ENCODE results near the gene ZNF786. TPM values are rescaled to one million over a fixed set of nuclear protein-coding genes. Genes with fewer than 3 reads are reported as not detected.

Gene ZNF786
- total and polyA plus RNA-seq, 9 of the 15 experiments (the other 6 are each of a cell fraction or from before 2014, with no cell fraction given) = 0.31 to 5.4 (median 3.0) TPM

DNA sequence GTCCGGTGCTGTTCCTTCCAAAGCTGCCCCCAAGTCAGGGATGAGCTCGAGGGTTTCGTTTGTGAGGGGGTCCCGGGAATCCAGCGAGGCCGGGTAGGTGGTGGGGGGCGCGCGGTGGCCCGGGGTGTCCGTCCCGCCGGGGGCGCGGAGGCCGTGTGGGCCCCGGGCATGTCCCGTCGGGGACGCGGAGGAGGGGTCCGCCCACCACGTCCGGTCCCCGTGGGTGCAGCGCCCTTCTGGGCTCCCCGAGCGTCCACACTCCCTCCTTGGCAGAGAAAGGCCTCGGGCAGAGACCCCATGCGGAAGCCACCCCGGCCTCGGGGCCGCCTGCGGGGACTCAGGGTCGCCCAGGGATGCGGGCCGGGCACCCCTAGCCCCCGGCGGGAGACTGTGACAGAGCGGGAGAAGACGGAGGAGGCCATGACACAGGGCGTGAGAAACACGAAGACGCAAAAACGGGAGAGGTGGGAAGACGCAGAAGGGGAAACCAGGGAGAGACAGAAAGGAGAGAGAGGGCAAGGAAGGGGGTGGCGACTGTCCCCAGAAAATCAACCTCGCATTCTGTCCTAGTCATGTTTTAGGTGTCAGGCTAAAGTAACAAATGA, 36.2 kb upstream of the ZNF786 start (continued):
- TF ChIP-seq, protein P1, sequence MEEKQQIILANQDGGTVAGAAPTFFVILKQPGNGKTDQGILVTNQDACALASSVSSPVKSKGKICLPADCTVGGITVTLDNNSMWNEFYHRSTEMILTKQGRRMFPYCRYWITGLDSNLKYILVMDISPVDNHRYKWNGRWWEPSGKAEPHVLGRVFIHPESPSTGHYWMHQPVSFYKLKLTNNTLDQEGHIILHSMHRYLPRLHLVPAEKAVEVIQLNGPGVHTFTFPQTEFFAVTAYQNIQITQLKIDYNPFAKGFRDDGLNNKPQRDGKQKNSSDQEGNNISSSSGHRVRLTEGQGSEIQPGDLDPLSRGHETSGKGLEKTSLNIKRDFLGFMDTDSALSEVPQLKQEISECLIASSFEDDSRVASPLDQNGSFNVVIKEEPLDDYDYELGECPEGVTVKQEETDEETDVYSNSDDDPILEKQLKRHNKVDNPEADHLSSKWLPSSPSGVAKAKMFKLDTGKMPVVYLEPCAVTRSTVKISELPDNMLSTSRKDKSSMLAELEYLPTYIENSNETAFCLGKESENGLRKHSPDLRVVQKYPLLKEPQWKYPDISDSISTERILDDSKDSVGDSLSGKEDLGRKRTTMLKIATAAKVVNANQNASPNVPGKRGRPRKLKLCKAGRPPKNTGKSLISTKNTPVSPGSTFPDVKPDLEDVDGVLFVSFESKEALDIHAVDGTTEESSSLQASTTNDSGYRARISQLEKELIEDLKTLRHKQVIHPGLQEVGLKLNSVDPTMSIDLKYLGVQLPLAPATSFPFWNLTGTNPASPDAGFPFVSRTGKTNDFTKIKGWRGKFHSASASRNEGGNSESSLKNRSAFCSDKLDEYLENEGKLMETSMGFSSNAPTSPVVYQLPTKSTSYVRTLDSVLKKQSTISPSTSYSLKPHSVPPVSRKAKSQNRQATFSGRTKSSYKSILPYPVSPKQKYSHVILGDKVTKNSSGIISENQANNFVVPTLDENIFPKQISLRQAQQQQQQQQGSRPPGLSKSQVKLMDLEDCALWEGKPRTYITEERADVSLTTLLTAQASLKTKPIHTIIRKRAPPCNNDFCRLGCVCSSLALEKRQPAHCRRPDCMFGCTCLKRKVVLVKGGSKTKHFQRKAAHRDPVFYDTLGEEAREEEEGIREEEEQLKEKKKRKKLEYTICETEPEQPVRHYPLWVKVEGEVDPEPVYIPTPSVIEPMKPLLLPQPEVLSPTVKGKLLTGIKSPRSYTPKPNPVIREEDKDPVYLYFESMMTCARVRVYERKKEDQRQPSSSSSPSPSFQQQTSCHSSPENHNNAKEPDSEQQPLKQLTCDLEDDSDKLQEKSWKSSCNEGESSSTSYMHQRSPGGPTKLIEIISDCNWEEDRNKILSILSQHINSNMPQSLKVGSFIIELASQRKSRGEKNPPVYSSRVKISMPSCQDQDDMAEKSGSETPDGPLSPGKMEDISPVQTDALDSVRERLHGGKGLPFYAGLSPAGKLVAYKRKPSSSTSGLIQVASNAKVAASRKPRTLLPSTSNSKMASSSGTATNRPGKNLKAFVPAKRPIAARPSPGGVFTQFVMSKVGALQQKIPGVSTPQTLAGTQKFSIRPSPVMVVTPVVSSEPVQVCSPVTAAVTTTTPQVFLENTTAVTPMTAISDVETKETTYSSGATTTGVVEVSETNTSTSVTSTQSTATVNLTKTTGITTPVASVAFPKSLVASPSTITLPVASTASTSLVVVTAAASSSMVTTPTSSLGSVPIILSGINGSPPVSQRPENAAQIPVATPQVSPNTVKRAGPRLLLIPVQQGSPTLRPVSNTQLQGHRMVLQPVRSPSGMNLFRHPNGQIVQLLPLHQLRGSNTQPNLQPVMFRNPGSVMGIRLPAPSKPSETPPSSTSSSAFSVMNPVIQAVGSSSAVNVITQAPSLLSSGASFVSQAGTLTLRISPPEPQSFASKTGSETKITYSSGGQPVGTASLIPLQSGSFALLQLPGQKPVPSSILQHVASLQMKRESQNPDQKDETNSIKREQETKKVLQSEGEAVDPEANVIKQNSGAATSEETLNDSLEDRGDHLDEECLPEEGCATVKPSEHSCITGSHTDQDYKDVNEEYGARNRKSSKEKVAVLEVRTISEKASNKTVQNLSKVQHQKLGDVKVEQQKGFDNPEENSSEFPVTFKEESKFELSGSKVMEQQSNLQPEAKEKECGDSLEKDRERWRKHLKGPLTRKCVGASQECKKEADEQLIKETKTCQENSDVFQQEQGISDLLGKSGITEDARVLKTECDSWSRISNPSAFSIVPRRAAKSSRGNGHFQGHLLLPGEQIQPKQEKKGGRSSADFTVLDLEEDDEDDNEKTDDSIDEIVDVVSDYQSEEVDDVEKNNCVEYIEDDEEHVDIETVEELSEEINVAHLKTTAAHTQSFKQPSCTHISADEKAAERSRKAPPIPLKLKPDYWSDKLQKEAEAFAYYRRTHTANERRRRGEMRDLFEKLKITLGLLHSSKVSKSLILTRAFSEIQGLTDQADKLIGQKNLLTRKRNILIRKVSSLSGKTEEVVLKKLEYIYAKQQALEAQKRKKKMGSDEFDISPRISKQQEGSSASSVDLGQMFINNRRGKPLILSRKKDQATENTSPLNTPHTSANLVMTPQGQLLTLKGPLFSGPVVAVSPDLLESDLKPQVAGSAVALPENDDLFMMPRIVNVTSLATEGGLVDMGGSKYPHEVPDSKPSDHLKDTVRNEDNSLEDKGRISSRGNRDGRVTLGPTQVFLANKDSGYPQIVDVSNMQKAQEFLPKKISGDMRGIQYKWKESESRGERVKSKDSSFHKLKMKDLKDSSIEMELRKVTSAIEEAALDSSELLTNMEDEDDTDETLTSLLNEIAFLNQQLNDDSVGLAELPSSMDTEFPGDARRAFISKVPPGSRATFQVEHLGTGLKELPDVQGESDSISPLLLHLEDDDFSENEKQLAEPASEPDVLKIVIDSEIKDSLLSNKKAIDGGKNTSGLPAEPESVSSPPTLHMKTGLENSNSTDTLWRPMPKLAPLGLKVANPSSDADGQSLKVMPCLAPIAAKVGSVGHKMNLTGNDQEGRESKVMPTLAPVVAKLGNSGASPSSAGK (IDR thresholded peaks at IDR 0.05) = peak; percentile 93
- TF ChIP-seq LEF1 (IDR thresholded peaks at IDR 0.05) = no peak; the same call in 1 of the 2 replicates
- TF ChIP-seq, protein P2, sequence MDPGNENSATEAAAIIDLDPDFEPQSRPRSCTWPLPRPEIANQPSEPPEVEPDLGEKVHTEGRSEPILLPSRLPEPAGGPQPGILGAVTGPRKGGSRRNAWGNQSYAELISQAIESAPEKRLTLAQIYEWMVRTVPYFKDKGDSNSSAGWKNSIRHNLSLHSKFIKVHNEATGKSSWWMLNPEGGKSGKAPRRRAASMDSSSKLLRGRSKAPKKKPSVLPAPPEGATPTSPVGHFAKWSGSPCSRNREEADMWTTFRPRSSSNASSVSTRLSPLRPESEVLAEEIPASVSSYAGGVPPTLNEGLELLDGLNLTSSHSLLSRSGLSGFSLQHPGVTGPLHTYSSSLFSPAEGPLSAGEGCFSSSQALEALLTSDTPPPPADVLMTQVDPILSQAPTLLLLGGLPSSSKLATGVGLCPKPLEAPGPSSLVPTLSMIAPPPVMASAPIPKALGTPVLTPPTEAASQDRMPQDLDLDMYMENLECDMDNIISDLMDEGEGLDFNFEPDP (CRISPR knock-in tag; IDR thresholded peaks at IDR 0.05) = no peak
- TF ChIP-seq WHSC1 (IDR thresholded peaks at IDR 0.05; ENCODE audit: low read length) = no peak
- TF ChIP-seq, protein P3, sequence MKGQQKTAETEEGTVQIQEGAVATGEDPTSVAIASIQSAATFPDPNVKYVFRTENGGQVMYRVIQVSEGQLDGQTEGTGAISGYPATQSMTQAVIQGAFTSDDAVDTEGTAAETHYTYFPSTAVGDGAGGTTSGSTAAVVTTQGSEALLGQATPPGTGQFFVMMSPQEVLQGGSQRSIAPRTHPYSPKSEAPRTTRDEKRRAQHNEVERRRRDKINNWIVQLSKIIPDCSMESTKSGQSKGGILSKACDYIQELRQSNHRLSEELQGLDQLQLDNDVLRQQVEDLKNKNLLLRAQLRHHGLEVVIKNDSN (CRISPR knock-in tag; IDR thresholded peaks at IDR 0.05) = no peak
- TF ChIP-seq CSDE1 (IDR thresholded peaks at IDR 0.05) = no peak
- no peak for TF ChIP-seq HNRNPK (IDR thresholded peaks at IDR 0.05; ENCODE audit: low read depth, low read length, poor library complexity, severe bottlenecking)
- TF ChIP-seq, protein P4, sequence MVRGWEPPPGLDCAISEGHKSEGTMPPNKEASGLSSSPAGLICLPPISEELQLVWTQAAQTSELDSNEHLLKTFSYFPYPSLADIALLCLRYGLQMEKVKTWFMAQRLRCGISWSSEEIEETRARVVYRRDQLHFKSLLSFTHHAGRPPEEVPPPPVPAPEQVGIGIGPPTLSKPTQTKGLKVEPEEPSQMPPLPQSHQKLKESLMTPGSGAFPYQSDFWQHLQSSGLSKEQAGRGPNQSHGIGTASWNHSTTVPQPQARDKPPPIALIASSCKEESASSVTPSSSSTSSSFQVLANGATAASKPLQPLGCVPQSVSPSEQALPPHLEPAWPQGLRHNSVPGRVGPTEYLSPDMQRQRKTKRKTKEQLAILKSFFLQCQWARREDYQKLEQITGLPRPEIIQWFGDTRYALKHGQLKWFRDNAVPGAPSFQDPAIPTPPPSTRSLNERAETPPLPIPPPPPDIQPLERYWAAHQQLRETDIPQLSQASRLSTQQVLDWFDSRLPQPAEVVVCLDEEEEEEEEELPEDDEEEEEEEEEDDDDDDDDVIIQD (CRISPR knock-in tag; IDR thresholded peaks at IDR 0.05) = no peak
- TF ChIP-seq ZNF408 (CRISPR knock-in tag; IDR thresholded peaks at IDR 0.05; ENCODE audit: low read depth) = no peak
- no peak for TF ChIP-seq PTRF (tag; IDR thresholded peaks at IDR 0.05)
- no peak for TF ChIP-seq ZNF445 (CRISPR knock-in tag; IDR thresholded peaks at IDR 0.05; ENCODE audit: low read depth)
- no peak for TF ChIP-seq TAF1 (IDR thresholded peaks at IDR 0.05; ENCODE audit: control insufficient read depth, extremely low read depth, insufficient read depth, low read length, severe bottlenecking)
